OCI-LY7 (cell line): ENCODE measurements around the gene NR2F6.

Experiments used
- CTCF ChIP-seq: fragments of 200-600 bp; sonication (generic); conservative IDR thresholded peaks from 2 replicates; pipeline ENCODE4 v1.5.1; 2014; ENCODE audit warnings: mild to moderate bottlenecking, antibody characterized with exemption, low read length, moderate library complexity, mixed read lengths
- EZH2phosphoT487 ChIP-seq: fragments of 200-600 bp; sonication (generic); IDR thresholded peaks from 2 replicates; pipeline ENCODE4 v1.6.1; 2018; ENCODE audit warnings: low read depth, borderline replicate concordance, mild to moderate bottlenecking, mixed run types, antibody characterized with exemption, low read length, moderate library complexity, mixed read lengths

GRCh38 chr19:17197666-17198065 lies 48.1 kb downstream of the NR2F6 start:
- TF ChIP-seq CTCF, result no peak
- TF ChIP-seq EZH2phosphoT487, result no peak
